ENCODE results near the gene GLRX3. TPM values are rescaled to one million over a fixed set of nuclear protein-coding genes. Genes with fewer than 3 reads are reported as not detected.
A peak's percentile ranks its signal among the peaks of the same experiment; 100 is the strongest.

GLRX3 gene
- total and polyA plus RNA-seq, 7 donors, result 53.9 to 249 (median 76.9) TPM

DNA sequence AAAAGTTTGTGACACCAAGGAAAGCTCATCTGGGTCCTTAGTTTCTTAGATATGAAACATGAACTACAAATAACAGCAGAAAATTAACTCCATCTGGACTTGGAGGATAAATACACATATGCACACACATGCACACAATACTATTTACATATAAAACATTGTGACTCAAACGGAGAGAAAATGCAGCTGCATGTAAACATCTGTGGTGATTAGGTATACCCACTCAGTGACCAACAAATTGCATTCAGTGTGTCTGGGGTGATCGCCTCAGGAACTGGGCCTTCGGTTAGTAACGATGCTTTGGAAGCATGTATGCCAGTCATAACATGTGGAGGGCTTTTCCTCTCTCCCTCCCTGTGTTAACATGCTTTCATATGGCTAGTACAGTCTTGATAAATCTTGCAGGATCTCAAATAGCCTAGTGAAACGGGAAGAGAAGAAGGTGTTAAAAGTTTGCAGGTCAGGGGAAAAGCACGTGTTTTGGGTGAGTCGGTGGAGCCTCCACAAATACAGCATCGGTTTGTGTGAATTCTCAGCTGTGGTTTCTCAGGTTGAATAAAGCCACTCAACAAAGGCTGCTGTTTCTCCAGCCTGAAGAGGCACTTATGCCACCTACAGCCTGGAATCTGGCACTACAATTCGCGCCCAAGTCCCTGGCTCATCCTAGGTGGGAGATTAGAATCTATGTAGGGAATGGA is 8.7 kb upstream of the GLRX3 start:
- Histone ChIP-seq H3K4me1 (no peaks in the 10 kb centered on the region), H3K36me3 (ENCODE audit: insufficient read depth in 1 of 2, low read depth in 1 of 2) (no peaks in the 10 kb centered on the region)
- no peak for DNase-seq

DNA sequence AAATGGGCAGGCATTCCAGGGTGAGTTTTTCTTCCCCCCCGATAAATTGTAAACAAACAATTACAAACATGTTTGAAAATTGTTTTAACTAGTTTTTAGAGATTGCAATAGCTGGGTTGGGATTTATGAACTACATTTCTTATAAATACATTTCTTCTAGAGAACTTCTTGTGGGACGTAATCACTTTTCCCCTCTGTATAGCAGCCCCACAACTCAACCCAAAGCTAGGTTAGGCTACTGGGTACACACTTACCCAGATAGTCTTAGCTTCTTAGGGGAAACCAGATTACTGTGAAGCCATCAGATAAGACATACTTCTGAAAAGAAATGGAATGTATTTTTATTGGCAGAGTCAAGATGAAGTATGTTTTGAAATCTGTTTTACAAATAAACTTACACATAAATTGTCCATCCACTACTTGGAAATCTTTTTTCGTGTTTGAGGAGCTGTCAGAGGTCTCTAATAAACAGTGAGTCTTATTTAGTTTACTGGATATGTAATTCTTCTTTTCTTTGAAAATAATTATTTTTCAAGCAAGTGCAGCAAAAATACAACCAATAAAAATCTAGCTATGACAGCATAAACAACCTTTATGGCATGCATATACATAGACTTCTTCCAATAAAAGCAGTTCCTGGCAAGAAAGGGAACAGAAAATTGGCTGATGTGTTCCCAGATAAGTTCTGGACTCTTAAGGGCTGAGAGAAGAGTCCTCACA is 8.0 kb upstream of the GLRX3 start:
- no peak for ATAC-seq
- intact Hi-C loops (cut with DNase I), result no loop called here
- WGBS, 3 donors, result 45 to 48% (median 47%) methylated on average over 3 of the region's 3 CpGs
- no peak for DNase-seq
- H3K9me3 ChIP-seq, result no peaks in the 10 kb centered on the region
- no peak overlapping the region for H3K4me3 ChIP-seq
- H3K27ac ChIP-seq, result no peak overlapping the region
- H3K36me3 ChIP-seq (ENCODE audit: insufficient read depth in 1 of 2, low read depth in 1 of 2), result no peaks in the 10 kb centered on the region
- H3K27me3 ChIP-seq (ENCODE audit: insufficient read depth in 3 of 3, low read length in 2 of 3), result peaks cover 0 to 7% (median 0%) of the 10 kb centered on the region in 3 donors
- TF ChIP-seq, protein P1, sequence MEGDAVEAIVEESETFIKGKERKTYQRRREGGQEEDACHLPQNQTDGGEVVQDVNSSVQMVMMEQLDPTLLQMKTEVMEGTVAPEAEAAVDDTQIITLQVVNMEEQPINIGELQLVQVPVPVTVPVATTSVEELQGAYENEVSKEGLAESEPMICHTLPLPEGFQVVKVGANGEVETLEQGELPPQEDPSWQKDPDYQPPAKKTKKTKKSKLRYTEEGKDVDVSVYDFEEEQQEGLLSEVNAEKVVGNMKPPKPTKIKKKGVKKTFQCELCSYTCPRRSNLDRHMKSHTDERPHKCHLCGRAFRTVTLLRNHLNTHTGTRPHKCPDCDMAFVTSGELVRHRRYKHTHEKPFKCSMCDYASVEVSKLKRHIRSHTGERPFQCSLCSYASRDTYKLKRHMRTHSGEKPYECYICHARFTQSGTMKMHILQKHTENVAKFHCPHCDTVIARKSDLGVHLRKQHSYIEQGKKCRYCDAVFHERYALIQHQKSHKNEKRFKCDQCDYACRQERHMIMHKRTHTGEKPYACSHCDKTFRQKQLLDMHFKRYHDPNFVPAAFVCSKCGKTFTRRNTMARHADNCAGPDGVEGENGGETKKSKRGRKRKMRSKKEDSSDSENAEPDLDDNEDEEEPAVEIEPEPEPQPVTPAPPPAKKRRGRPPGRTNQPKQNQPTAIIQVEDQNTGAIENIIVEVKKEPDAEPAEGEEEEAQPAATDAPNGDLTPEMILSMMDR (IDR thresholded peaks at IDR 0.05), result no peak
- H3K4me1 ChIP-seq, result no peaks in the 10 kb centered on the region

More for the DNA sequence above, 8.7 kb upstream of the GLRX3 start:
- TF ChIP-seq, protein P1 (IDR thresholded peaks at IDR 0.05), result peak; percentile 75
- intact Hi-C loops (cut with DNase I), result no loop called here
- peak; percentile 61 to 90 (median 78) for ATAC-seq
- Histone ChIP-seq H3K4me3 (no peak overlapping the region), H3K27ac (no peak overlapping the region), H3K9me3 (no peaks in the 10 kb centered on the region), H3K27me3 (ENCODE audit: insufficient read depth in 3 of 3, low read length in 2 of 3) (peaks cover 0 to 7% (median 0%) of the 10 kb centered on the region in 3 donors)
- WGBS, 3 donors, result 13 to 14% (median 13%) methylated on average over 10 of the region's 10 CpGs

DNA sequence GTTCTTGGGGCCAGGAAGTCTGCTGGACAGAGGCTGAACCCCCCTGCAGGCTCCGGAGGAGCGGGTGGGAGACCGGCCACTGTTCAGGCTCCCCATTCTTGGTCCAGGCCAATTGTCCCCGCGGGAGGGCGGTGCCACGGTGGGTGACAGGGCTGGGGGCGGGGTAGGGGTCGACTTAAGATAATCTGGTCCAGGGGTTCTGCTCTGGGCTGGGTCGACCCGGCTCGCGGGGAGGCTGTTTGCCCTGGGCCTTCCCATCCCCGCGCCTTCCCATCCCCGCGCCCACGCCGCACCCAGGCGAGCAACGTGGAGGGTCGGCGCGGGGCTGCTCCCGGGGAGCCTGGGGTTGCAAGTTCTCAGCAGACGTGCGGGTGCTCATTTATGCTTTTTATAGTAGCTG is 7.3 kb upstream of the GLRX3 start:
- ATAC-seq, result no peak
- no peaks in the 10 kb centered on the region for H3K4me1 ChIP-seq
- no peaks in the 10 kb centered on the region for H3K36me3 ChIP-seq (ENCODE audit: insufficient read depth in 1 of 2, low read depth in 1 of 2)
- no peak overlapping the region for H3K4me3 ChIP-seq
- intact Hi-C loops (cut with DNase I), result no loop called here
- WGBS, 3 donors, result 43 to 53% (median 47%) methylated on average over 27 of the region's 27 CpGs
- TF ChIP-seq, protein P1 (IDR thresholded peaks at IDR 0.05), result no peak
- H3K27me3 ChIP-seq (ENCODE audit: insufficient read depth in 3 of 3, low read length in 2 of 3), result peaks cover 0 to 7% (median 0%) of the 10 kb centered on the region in 3 donors
- H3K27ac ChIP-seq, result no peak overlapping the region
- no peaks in the 10 kb centered on the region for H3K9me3 ChIP-seq
- no peak for DNase-seq

DNA sequence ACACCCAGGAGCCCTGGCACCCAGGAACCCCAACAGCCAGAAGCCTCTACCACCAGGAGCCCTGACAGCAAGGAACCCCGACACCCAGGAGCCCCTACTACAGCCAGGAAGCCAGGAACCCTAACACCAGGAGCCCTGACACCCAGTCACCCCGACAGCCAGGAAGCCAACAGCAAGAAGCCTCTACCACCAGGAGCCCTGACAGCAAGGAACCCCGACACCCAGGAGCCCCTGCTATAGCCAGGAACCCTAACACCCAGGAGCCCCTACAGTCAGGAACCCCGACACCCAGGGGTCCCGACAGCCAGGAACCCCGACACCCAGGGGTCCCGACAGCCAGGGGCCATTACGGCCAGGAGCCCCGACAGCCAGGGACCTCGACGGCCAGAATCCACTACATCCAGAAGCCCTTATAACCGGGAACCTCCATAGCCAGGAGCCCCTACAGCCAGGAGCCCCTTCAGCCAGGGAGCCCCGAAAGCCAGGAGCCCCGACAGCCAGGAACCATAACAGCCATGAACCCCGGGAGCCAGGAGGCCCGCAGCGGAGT is 440 bp upstream of the GLRX3 start:
- intact Hi-C loops (cut with DNase I), result loop anchor here (1.0 to 10.0 kb wide), 3 partner anchors 25 to 251 kb away; partner anchors contain the start of gene C10orf143 (in 2 of the 2)
- peak overlapping the region; percentile 91 for H3K27ac ChIP-seq
- DNase-seq (no peak), ATAC-seq (peak in 2 of 4 donors; percentile 1 to 2)
- H3K36me3 ChIP-seq (ENCODE audit: insufficient read depth in 1 of 2, low read depth in 1 of 2), result no peaks in the 10 kb centered on the region
- TF ChIP-seq, protein P1 (IDR thresholded peaks at IDR 0.05), result no peak
- peaks cover 34% of the 10 kb centered on the region for H3K4me1 ChIP-seq
- peak overlapping the region; percentile 100 for H3K4me3 ChIP-seq
- WGBS, 3 donors, result 20 to 24% (median 22%) methylated on average over 16 to 17 of the region's 17 CpGs
- peaks cover 0 to 7% (median 0%) of the 10 kb centered on the region in 3 donors for H3K27me3 ChIP-seq (ENCODE audit: insufficient read depth in 3 of 3, low read length in 2 of 3)
- no peaks in the 10 kb centered on the region for H3K9me3 ChIP-seq
